Endothelial cell of umbilical vein (primary cell): ENCODE data around the gene GPD2. TPM values are rescaled to one million over a fixed set of nuclear protein-coding genes. Genes with fewer than 3 reads are reported as not detected.

ENCODE experiments used
- BruUV-seq: library from RNA; stranded (reverse); fragments of 400-500 nt; replicated peaks from 2 replicates; lab custom pipeline; 2021; lab: Mats Ljungman, UMichigan
- CTCF ChIA-PET: fragments of 300-600, 350-600 bp; sonication (Branson Sonifier 250); formaldehyde crosslinking; loops from one replicate; lab custom pipeline; 2021; ENCODE audit warnings: antibody characterized with exemption, inconsistent platforms; lab: Charles Lee
- POLR2A ChIA-PET: fragments of 300-600, 350-600 bp; sonication (Branson Sonifier 250); formaldehyde crosslinking; loops from one replicate; lab custom pipeline; 2021; ENCODE audit warnings: antibody characterized with exemption, inconsistent platforms; lab: Charles Lee
- DNase-seq: peaks from one replicate; pipeline ENCODE4 v3.0.0-alpha.2; 2011; ENCODE audit warnings: low read depth, low spot score
- FAIRE-seq: peaks from 2 replicates; lab custom pipeline; 2011; peaks lifted over from hg19 to GRCh38; lab: Jason Lieb, UNC
- H2AFZ ChIP-seq: 2 replicates; pipeline ENCODE4 v1.6.0; 2012; ENCODE audit warnings: low read depth, low read length, control low read depth, inconsistent platforms
- H3K27ac ChIP-seq: 2 replicates; pipeline ENCODE4 v1.5.1; 2011; ENCODE audit warnings: low read depth, mild to moderate bottlenecking, control low read depth, low read length, moderate library complexity; ENCODE audit not compliant: insufficient read depth
- H3K27me3 ChIP-seq, 2 experiments: 2 replicates each; pipeline versions ENCODE4 v1.6.0 to v1.6.1; 2011; ENCODE audit warnings: low read length in 2 of 2, mixed read lengths in 1 of 2; ENCODE audit not compliant: control insufficient read depth in 2 of 2, insufficient read depth in 2 of 2
- H3K36me3 ChIP-seq, 2 experiments: 2 replicates in 1 of 2; 3 replicates in 1 of 2; pipeline ENCODE4 v1.5.1; 2011; ENCODE audit warnings: low read length in 2 of 2, mild to moderate bottlenecking in 1 of 2, moderate library complexity in 1 of 2; ENCODE audit not compliant: control insufficient read depth in 2 of 2, insufficient read depth in 2 of 2; ENCODE audit errors: extremely low read depth in 1 of 2
- H3K4me1 ChIP-seq: 3 replicates; pipeline ENCODE4 v1.5.1; 2011; ENCODE audit warnings: mild to moderate bottlenecking, low read length; ENCODE audit not compliant: control insufficient read depth, insufficient read depth; ENCODE audit errors: extremely low read depth
- H3K4me2 ChIP-seq: 2 replicates; pipeline ENCODE4 v1.6.1; 2011; ENCODE audit warnings: low read length, control low read depth, mixed read lengths; ENCODE audit not compliant: insufficient read depth
- H3K4me3 ChIP-seq, 3 experiments: fragments of 200-600 bp in 1 of 3; sonication (generic), shearing (Covaris generic) in 1 of 3; replicated peaks in 1 of 3; 2 replicates each; pipeline ENCODE4 v1.5.1; 2011 to 2016; ENCODE audit warnings: control low read depth in 3 of 3, low read length in 3 of 3, mild to moderate bottlenecking in 2 of 3, inconsistent platforms in 1 of 3, low read depth in 1 of 3, moderate library complexity in 1 of 3; ENCODE audit not compliant: insufficient read depth in 1 of 3
- H3K79me2 ChIP-seq: 2 replicates; pipeline ENCODE4 v1.6.0; 2012; ENCODE audit warnings: low read length, inconsistent platforms; ENCODE audit not compliant: control insufficient read depth, insufficient read depth
- H3K9ac ChIP-seq: replicated peaks from 2 replicates; pipeline ENCODE3; 2011; ENCODE audit warnings: low read length, control low read depth; ENCODE audit not compliant: insufficient read depth; ENCODE audit errors: extremely low read depth
- H3K9me1 ChIP-seq: replicated peaks from 3 replicates; pipeline ENCODE4 v1.6.0; 2011; ENCODE audit warnings: mild to moderate bottlenecking, low read length; ENCODE audit not compliant: control insufficient read depth, insufficient read depth; ENCODE audit errors: extremely low read depth
- H3K9me3 ChIP-seq: replicated peaks from 2 replicates; pipeline ENCODE4 v1.5.1; 2012; ENCODE audit warnings: low read length, inconsistent platforms; ENCODE audit not compliant: control insufficient read depth, insufficient read depth
- H4K20me1 ChIP-seq: replicated peaks from 2 replicates; pipeline ENCODE3; 2011; ENCODE audit warnings: mild to moderate bottlenecking, low read length; ENCODE audit not compliant: control insufficient read depth, insufficient read depth; ENCODE audit errors: extremely low read depth
- CTCF ChIP-seq, 2 donors: IDR thresholded peaks; 1 replicate in 1 of 2; 2 replicates in 1 of 2; pipeline ENCODE4 v1.5.1; 2011; ENCODE audit warnings: low read length in 2 of 2, mild to moderate bottlenecking in 2 of 2, moderate library complexity in 2 of 2, control low read depth in 1 of 2, inconsistent platforms in 1 of 2, low read depth in 1 of 2; ENCODE audit not compliant: insufficient read depth in 1 of 2; ENCODE audit errors: extremely low read depth in 1 of 2
- EZH2 ChIP-seq: IDR thresholded peaks from 2 replicates; pipeline ENCODE4 v1.6.1; 2012; ENCODE audit warnings: borderline replicate concordance, low read depth, mild to moderate bottlenecking, moderate library complexity, low read length, inconsistent platforms; ENCODE audit not compliant: severe bottlenecking
- FOS ChIP-seq: IDR thresholded peaks from 2 replicates; pipeline ENCODE4 v1.6.1; 2011; ENCODE audit warnings: mild to moderate bottlenecking, low read length, moderate library complexity, borderline replicate concordance; ENCODE audit not compliant: insufficient read depth
- GATA2 ChIP-seq: IDR thresholded peaks from 2 replicates; pipeline ENCODE4 v1.7.0; 2011; ENCODE audit warnings: low read depth, mild to moderate bottlenecking, moderate library complexity, mixed read lengths, low read length; ENCODE audit not compliant: insufficient read length, insufficient read depth
- JUN ChIP-seq: IDR thresholded peaks from 2 replicates; pipeline ENCODE4 v1.6.1; 2011; ENCODE audit warnings: borderline replicate concordance, low read depth; ENCODE audit not compliant: insufficient read length, insufficient read depth
- MAX ChIP-seq: IDR thresholded peaks from 2 replicates; pipeline ENCODE4 v1.6.1; 2011; ENCODE audit not compliant: insufficient read depth, insufficient read length
- MYC ChIP-seq: IDR thresholded peaks from one replicate; pipeline ENCODE4 v1.6.1; 2011; ENCODE audit warnings: mild to moderate bottlenecking, low read depth, low read length
- POLR2A ChIP-seq: IDR thresholded peaks from 2 replicates; pipeline ENCODE4 v1.6.1; 2012; ENCODE audit warnings: low read depth, mild to moderate bottlenecking, control low read depth, low read length
- POLR2AphosphoS5 ChIP-seq: IDR thresholded peaks from 2 replicates; pipeline ENCODE4 v1.6.1; 2012; ENCODE audit warnings: low read depth, mild to moderate bottlenecking, control low read depth, low read length, moderate library complexity; ENCODE audit not compliant: insufficient read depth
- dilution Hi-C: fragments of 300-500 bp; cut with MboI; formaldehyde crosslinking; loops from one replicate; pipeline ENCODE4 v1.15.0; 2019; ENCODE audit warnings: low sequenced_read_pairs; ENCODE audit not compliant: extremely low pct_ligation_motif_present
- intact Hi-C: fragments of 100-400 bp; cut with micrococcal nuclease; formaldehyde crosslinking; loops from one replicate; pipeline ENCODE4 v1.10.0; 2022
- polyA plus RNA-seq, 4 experiments: library from polyadenylated mRNA; depleted of rRNA in 3 of 4; stranded (reverse) in 3 of 4; unstranded in 1 of 4; fragments of >200 nt; gene quantifications; 2 replicates each; pipeline versions ENCODE4 v1.2.1 to v1.2.3, GENCODE V29; 2011 to 2012; ENCODE audit warnings: missing spikeins in 1 of 4
- total RNA-seq: library from RNA; stranded (reverse); gene quantifications from 2 replicates; pipeline ENCODE4 v1.2.3, GENCODE V29; 2021

The GPD2 gene
- total and polyA plus RNA-seq, 2 donors (not counting 3 experiments of a cell fraction or from before 2014, with no cell fraction given): 6.6 to 37.0 TPM

- H3K4me2 ChIP-seq: no peak overlapping the region
- H3K9me3 ChIP-seq: no peaks in the 10 kb centered on the region
- ChIA-PET CTCF (no interaction called here), POLR2A (no interaction called here)
- no peaks in the 10 kb centered on the region for H3K4me1 ChIP-seq
- intact Hi-C loops (no loop called here), dilution Hi-C loops (no loop called here)
- H2AFZ ChIP-seq: no peak overlapping the region
- no peak for DNase-seq
- peaks cover 0 to 5% of the 10 kb centered on the region in 2 experiments for H3K36me3 ChIP-seq
- no peaks in the 10 kb centered on the region for H3K9me1 ChIP-seq
- no peak overlapping the region for H3K9ac ChIP-seq
- no peak for TF ChIP-seq CTCF (IDR thresholded peaks at IDR 0.05; ENCODE audit: extremely low read depth in 1 of 2, insufficient read depth in 1 of 2, low read depth in 1 of 2, low read length in 2 of 2)
- FAIRE-seq: no peak
- H3K27me3 ChIP-seq: no peaks in the 10 kb centered on the region
- no peak overlapping the region for H3K27ac ChIP-seq
- no peaks in the 10 kb centered on the region for H3K79me2 ChIP-seq
- no peaks in the 10 kb centered on the region for H4K20me1 ChIP-seq
- no peak overlapping the region for H3K4me3 ChIP-seq
- no TSS peak for BruUV-seq
Observed at GRCh38 chr2:156511122-156511521, 74.9 kb downstream of the GPD2 start.

- peaks cover 0 to 5% of the 10 kb centered on the region in 2 experiments for H3K36me3 ChIP-seq
- H3K9me1 ChIP-seq: no peaks in the 10 kb centered on the region
- intact Hi-C loops: no loop called here
- no peaks in the 10 kb centered on the region for H3K79me2 ChIP-seq
- no peaks in the 10 kb centered on the region for H4K20me1 ChIP-seq
- TF ChIP-seq MAX (no peak), CTCF (IDR thresholded peaks at IDR 0.05; ENCODE audit: extremely low read depth in 1 of 2, insufficient read depth in 1 of 2, low read depth in 1 of 2, low read length in 2 of 2) (no peak), JUN (no peak), EZH2 (no peak), MYC (no peak), GATA2 (no peak), FOS (no peak), POLR2AphosphoS5 (no peak), POLR2A (no peak)
- no peaks in the 10 kb centered on the region for H3K27me3 ChIP-seq
- H3K4me1 ChIP-seq: no peaks in the 10 kb centered on the region
- no peaks in the 10 kb centered on the region for H3K9me3 ChIP-seq
- BruUV-seq: no TSS peak
- H3K9ac ChIP-seq: no peak overlapping the region
- no peak for FAIRE-seq
- no peak overlapping the region for H3K27ac ChIP-seq
- no peak overlapping the region for H2AFZ ChIP-seq
- no peak overlapping the region for H3K4me2 ChIP-seq
- POLR2A ChIA-PET: no interaction called here
- no peak overlapping the region for H3K4me3 ChIP-seq
- DNase-seq: no peak
- dilution Hi-C loops: no loop called here
- CTCF ChIA-PET: interaction anchor here (2.1 kb wide), 1 partner anchor 10 kb away, joined by 6 read pairs; no protein-coding TSS in a partner anchor
Observed at GRCh38 chr2:156511803-156512202, 75.6 kb downstream of the GPD2 start.
